Ascending aorta (tissue), 2 donors: ENCODE results near the gene SKIDA1. TPM values are rescaled to one million over a fixed set of nuclear protein-coding genes. Genes with fewer than 3 reads are reported as not detected.

ENCODE experiments used
- DNase-seq, 2 donors: peaks; one replicate each; pipeline ENCODE4 v3.0.0-alpha.2; 2019; ENCODE audit warnings: low spot score in 2 of 2
- H3K27ac ChIP-seq, 2 donors: fragments of 200-600 bp; sonication (generic); one replicate each; pipeline ENCODE4 v1.5.1; 2016 to 2017; ENCODE audit warnings: mild to moderate bottlenecking in 1 of 2
- H3K27me3 ChIP-seq: fragments of 200-600 bp; sonication (generic); one replicate; pipeline ENCODE4 v1.5.1; 2017
- H3K36me3 ChIP-seq, 2 donors: fragments of 200-600 bp; sonication (generic); one replicate each; pipeline ENCODE4 v1.5.1; 2016
- H3K4me1 ChIP-seq, 2 donors: fragments of 200-600 bp; sonication (generic); one replicate each; pipeline ENCODE4 v1.5.1; 2016 to 2017; ENCODE audit warnings: mild to moderate bottlenecking in 1 of 2
- H3K4me3 ChIP-seq, 2 donors: fragments of 200-600 bp; sonication (generic); one replicate each; pipeline ENCODE4 v1.5.1; 2016 to 2017; ENCODE audit warnings: mild to moderate bottlenecking in 1 of 2
- H3K9me3 ChIP-seq, 2 donors: fragments of 200-600 bp; sonication (generic); one replicate each; pipeline ENCODE4 v1.5.1; 2016
- CTCF ChIP-seq, 3 experiments: fragments of 200-600 bp in 2 of 3; fragments of 450-650 bp in 1 of 3; sonication (generic) in 2 of 3; IDR thresholded peaks; one replicate each; pipeline ENCODE4 v1.5.1; 2016 to 2019; ENCODE audit warnings: antibody characterized with exemption in 3 of 3, mild to moderate bottlenecking in 1 of 3, moderate library complexity in 1 of 3
- intact Hi-C: fragments of 100-400 bp; cut with DNase I; formaldehyde crosslinking; loops from one replicate; pipeline ENCODE4 v1.15.1; 2023
- total RNA-seq: library from RNA; depleted of rRNA; stranded (reverse); fragments of >200 nt; gene quantifications from one replicate; pipeline ENCODE4 v1.1.0, GENCODE V29; 2016

The SKIDA1 gene
- total RNA-seq, 1 donor from 2014 or later = not detected

- Histone ChIP-seq H3K4me3 (no peak overlapping the region), H3K9me3 (no peaks in the 10 kb centered on the region), H3K4me1 (no peaks in the 10 kb centered on the region), H3K27ac (no peak overlapping the region), H3K27me3 (no peaks in the 10 kb centered on the region), H3K36me3 (no peaks in the 10 kb centered on the region)
- no peak for TF ChIP-seq CTCF (IDR thresholded peaks at IDR 0.05)
- intact Hi-C loops = no loop called here
- no peak for DNase-seq
Measured at GRCh38 chr10:21473135-21473534, 52.3 kb downstream of the SKIDA1 start.

DNA sequence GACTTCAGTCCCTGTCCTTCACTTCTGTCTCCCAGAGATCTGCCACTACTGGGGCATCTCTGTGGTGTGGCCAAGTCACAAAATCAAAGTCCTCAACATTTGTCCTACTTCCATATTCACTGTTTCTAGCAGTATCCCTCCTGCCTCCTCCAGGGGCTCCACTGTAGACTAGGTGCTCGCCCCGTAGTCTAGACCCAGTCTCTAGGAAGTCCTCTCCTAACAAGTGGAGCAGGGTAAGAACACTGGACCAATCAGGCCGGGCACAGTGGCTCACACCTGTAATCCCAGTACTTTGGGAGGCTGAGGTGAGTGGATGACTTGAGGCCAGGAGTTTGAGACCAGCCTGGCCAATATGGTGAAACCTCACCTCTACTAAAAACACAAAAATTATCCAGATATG lies 57.4 kb downstream of the SKIDA1 start:
- peak in 1 of 2 donors; percentile 34 for DNase-seq
- intact Hi-C loops = no loop called here
- H3K9me3 ChIP-seq = no peaks in the 10 kb centered on the region
- H3K4me1 ChIP-seq = no peaks in the 10 kb centered on the region
- no peaks in the 10 kb centered on the region for H3K36me3 ChIP-seq
- no peak overlapping the region for H3K27ac ChIP-seq
- H3K27me3 ChIP-seq = no peaks in the 10 kb centered on the region
- no peak for TF ChIP-seq CTCF (IDR thresholded peaks at IDR 0.05)
- no peak overlapping the region for H3K4me3 ChIP-seq

DNA sequence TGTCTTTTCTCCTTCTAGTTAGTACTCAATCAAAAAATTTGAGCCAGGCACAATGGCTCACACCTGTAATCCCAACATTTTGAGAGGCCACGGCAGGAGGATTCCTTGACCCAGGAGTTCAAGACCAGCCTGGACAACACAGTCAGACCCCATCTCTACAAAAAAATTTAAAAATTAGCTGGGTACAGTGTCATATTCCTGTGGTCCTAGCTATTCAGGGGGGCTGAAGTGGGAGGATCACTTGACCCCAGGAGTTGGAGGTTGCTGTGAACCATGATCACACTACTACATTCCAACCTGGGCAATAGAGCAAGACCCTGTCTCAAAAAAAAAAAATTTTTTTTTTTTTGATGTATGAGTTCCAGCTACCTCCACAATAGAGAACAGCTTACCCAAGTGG lies 57.8 kb downstream of the SKIDA1 start:
- no peaks in the 10 kb centered on the region for H3K9me3 ChIP-seq
- no peaks in the 10 kb centered on the region for H3K4me1 ChIP-seq
- no peak for DNase-seq
- no peaks in the 10 kb centered on the region for H3K36me3 ChIP-seq
- no peak for TF ChIP-seq CTCF (IDR thresholded peaks at IDR 0.05)
- H3K4me3 ChIP-seq = no peak overlapping the region
- intact Hi-C loops = no loop called here
- no peaks in the 10 kb centered on the region for H3K27me3 ChIP-seq
- H3K27ac ChIP-seq = no peak overlapping the region

DNA sequence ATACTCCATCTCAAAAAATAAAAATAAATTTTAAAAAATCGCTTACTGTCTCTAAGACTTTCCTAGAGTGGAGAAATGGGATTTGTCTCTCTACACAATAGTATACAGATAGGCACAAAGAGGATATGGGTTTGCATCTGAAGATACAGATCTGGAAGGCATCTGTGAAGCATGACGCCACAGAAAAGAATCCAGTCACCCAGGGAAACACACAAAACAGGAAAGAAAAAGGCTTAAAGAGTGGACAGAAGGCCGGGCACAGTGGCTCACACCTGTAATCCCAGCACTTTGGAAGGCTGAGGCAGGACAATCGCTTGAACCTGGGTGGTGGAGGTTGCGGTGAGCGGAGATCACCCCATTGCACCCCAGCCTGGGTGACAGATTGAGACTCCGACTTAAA lies 61.3 kb downstream of the SKIDA1 start:
- Histone ChIP-seq H3K36me3 (no peaks in the 10 kb centered on the region), H3K27ac (no peak overlapping the region), H3K9me3 (no peaks in the 10 kb centered on the region), H3K27me3 (no peaks in the 10 kb centered on the region), H3K4me1 (no peaks in the 10 kb centered on the region), H3K4me3 (no peak overlapping the region)
- TF ChIP-seq CTCF (IDR thresholded peaks at IDR 0.05) = no peak
- peak in 1 of 2 donors; percentile 5 for DNase-seq
- intact Hi-C loops = no loop called here

Other genes with a start within 250 kb of the SKIDA1 start
- gene MLLT10, start 8.6 kb upstream of the SKIDA1 start, total RNA-seq = 16.3 TPM